HUDEP-2 (cell line): ENCODE results near the gene PTPRN2.

Source experiments
- DNase-seq, 76 experiments: peaks; one replicate each; lab custom pipeline; 2025; ENCODE audit not compliant: unreplicated experiment in 76 of 76; lab: John Stamatoyannopoulos, UW

PTPRN2 gene

DNA sequence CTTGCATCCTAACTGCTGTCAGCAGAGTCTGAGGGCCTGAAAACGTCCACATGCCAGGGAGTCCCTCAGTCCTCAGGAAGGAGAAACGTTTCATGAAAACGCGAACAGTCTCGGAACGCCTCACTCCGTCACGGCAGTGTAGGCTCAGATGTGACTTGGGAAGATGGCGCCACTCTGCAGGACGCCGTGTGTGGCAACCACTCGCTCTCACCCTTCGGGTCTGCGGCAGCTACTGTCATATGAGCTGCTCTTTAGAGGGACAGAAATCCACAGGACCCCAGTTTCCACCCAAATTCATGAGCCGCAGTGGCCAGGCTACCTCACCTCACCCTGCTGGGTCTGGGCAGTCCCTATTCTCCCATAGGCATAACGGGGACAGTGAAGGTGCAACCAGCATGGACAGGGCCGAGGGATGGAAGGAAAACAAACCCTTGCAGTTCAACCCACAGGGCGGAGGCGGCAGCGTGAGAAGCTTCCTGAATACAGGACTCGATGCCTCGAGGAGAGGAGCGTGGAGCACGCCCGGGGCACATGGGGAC lies 812.5 kb downstream of the PTPRN2 start:
- DNase-seq, result no peak

DNA sequence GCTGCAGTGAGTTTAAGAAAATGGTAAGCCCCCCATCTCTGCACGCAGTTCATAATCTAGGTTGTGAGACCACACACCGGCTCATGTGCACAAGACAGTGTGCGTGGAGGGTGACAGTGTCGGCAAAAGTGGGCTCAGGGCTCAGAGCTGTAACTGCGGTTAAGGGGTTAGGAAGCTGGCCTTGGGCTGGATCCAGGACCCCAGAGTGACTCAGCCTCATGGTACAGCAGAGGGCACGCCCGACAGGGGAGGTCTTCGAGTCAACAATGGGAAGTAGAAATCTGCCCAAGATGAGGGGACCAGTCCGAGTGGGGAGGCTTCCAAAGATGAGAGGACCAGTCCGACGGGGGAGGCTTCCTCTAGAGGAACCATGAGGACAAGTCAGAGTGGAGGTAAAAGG lies 813.1 kb downstream of the PTPRN2 start:
- DNase-seq, result no peak

GRCh38 chr7:157773361-157773760 lies 814.3 kb downstream of the PTPRN2 start:
- DNase-seq, result no peak

GRCh38 chr7:157772486-157773130 lies 815.0 kb downstream of the PTPRN2 start:
- DNase-seq, result no peak

- no peak for DNase-seq
Observed at GRCh38 chr7:157771689-157772088, 815.9 kb downstream of the PTPRN2 start.

GRCh38 chr7:157770716-157771320 lies 816.8 kb downstream of the PTPRN2 start:
- DNase-seq, result no peak

DNA sequence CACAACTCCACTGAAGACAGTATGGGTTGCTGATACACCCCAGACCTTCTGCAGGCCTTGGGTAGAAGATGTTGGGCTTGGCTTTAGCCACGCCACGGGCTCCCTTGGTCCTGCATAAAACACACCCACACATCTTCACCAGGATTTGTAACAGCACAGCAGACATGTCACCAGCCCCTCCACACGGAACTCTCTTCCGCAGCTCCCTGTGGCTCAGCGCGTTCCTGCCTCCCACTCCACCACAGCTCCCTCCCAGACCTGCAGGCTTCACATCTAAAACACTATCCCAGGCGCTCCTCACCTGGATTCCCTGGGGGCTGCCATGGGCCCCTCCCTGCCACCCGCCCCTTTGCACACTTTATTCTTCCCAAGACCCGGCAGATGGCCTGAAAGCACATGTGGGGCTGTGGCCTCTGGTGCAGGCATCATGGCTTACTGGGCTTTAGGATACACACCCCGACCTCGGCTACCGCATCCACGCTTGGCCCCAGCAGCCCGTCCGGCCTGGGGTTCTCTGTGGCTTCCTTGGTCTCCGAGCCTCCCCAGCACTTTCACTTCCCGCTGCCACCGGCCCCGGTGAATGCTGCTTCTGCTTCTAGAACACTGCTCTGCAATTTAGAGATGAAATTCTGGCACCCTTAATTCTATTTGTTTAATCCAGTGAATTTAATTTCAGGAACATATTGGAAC lies 818.0 kb downstream of the PTPRN2 start:
- no peak for DNase-seq

GRCh38 chr7:157769086-157769485 lies 818.5 kb downstream of the PTPRN2 start:
- no peak for DNase-seq

- DNase-seq, result no peak
Observed at GRCh38 chr7:157768198-157768597, 819.4 kb downstream of the PTPRN2 start.

DNA sequence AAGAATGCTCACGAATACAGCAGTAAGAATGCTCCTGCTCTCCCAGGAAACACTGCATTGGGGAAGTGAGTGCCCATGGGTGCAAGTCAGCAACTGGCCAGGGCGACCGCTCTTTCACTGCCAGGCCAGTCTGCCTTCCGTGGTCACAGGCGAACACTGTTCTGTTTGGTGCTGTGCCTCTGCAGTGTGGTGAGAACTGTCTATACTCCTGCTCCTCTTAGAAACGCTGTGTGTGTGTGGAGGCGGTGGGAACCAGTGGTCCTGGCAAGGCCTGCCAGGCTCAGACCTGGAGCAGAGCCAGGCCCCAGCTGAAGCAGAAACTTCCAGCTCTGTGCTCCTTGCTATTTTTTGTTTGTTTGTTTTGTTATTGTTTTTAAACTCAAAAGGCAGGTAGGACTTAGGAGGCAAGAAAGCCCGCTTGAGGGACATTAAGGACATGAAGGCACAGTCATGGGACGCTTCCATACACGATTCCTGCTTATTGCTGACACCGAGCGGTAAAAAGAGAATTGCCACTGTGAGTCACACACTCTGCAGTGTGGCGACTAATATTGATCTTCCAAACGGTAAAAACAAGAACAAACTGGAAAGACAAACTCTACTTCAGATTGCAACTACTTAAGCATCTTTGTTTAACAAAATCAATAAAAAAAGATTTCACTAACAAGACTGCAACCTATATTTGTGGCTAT lies 820.0 kb downstream of the PTPRN2 start:
- no peak for DNase-seq

DNA sequence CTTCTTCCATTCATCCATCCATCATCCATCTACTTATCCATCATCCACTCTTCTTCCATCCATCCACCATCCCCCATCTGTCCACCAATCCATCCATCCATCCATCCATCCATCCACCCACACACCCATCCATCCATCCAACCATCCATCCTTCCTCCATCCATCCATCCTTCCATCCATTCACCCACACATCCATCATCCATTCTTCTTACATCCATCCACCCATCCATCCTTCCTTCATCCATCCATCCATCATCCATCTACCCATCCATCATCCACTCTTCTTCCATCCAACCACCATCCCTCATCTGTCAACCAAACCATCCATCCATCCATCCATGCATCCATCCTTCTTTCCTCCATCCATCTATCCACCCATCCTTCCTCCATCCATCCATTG lies 821.5 kb downstream of the PTPRN2 start:
- DNase-seq, result no peak

GRCh38 chr7:157764946-157765537 lies 822.6 kb downstream of the PTPRN2 start:
- DNase-seq, result no peak

DNA sequence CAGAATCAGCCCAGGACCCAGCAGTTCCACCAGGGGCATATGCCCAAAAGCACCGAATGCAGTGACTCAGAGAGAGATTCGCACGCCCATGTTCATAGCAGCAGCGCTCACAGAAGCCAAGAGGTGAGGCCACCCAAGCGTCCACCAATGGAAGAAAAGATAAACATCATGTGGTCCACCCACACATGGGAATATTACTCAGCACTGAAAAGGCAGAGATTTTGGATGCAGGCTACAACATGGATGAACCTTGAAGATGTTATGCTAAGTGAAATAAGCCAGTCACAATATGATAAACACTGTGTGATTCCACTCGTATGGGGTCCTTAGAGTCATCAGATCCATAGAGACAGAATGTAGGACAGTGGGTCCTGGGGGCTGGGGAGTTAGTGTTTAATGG lies 823.4 kb downstream of the PTPRN2 start:
- no peak for DNase-seq

DNA sequence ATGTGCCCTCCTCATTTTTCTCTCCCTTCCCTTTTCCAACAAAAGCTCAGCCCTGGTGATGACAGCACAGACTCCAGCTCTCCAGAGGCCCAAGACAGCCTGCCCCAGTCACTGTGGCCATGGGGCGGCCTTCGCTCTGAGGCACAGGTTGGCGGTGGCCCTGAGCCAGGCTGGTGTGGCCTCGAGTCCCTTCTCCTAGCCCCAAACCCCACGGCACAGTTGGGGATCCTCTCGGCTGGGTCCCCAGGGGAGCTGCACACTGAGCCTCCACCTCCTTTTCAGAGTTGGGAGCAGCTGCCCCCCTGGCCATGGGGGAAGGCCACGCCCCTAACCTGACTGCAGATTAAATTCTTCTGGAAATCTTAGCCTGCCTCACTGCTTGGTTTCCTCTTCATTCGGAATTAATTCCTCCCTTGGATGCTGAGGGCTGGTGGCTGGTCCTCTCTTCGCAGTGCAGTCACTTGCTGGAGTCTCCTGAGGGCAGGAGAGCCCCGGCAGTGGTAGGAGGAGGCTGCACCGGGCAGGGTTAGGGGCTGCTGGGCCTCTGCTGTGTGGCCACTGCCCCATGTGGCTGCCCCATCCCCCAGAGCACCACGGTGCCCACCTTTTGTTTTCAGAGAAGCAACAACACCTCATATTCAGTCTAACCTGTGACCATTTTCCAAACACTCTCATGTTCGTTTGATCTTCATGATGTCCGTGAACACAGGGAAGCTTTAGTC lies 824.2 kb downstream of the PTPRN2 start:
- DNase-seq, result no peak

GRCh38 chr7:157762824-157763223 lies 824.8 kb downstream of the PTPRN2 start:
- DNase-seq, result no peak

GRCh38 chr7:157760004-157760730 lies 827.5 kb downstream of the PTPRN2 start:
- no peak for DNase-seq

DNA sequence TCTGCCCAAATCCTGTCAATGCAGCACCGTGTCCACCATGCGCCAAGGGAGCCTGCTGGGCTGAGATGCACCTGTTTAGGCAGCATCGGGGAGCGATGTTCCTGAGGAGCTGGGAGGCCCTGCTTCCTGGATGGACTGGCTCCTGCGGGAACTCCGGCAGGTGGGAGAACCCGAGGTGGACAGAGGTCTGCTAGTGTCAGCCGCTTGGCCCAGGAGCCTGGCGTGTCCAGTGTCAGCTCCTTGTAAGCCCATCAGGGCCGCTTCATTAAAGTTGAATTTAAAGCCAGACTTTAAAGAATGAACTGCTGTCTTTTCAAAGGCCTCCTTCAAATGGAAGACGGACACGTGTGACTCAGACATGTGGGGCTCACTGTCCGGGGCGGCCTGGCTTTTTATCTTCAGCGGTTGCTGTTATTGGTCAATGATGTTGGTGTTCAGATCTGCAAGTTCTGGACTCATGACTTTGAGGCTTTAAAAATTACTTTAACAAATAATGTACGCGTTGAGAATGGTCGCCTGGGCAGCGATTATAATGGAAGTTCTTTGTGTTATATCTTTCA lies 828.3 kb downstream of the PTPRN2 start:
- DNase-seq, result no peak

DNA sequence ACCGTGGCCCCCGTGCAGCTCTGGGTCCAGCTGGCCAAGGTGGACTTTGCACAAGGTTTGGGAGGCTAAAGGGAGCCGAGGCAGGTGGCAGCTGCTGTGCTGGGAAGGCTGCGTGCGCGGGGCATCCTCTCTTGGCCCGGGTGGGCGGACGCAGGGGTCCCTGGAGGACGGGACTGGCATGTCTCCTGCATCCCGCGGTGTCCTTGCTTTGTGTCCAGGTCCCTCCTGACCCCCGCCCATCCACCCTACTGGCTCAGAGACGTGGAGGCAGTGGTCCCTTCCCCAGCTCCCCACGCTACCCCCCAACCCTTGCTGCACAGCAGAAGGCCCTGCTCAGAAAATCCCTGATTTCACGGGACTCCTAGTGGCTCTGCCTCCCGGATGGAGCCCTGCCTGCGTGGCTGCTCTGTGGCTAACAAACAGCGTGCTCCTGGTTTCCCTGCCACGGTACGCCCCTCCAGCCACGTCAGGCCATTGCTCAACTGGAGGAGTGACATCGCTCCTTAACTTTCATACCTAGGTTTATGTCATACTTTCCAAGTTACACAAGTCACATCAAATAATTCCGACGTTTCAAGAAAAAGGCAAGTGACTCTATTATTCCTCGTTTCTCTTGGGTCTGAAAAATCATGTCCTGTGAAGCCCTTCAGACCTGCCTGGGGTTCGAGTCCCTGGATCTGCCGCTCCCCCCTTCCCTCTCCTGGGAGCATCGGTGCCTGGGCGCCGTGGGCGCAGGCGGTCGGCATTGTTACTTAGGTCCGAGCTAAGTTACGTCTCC lies 829.0 kb downstream of the PTPRN2 start:
- no peak for DNase-seq
